Measurements from ENCODE around the gene LSM10.
A peak's percentile ranks its signal among the peaks of the same experiment; 100 is the strongest.

The LSM10 gene

DNA sequence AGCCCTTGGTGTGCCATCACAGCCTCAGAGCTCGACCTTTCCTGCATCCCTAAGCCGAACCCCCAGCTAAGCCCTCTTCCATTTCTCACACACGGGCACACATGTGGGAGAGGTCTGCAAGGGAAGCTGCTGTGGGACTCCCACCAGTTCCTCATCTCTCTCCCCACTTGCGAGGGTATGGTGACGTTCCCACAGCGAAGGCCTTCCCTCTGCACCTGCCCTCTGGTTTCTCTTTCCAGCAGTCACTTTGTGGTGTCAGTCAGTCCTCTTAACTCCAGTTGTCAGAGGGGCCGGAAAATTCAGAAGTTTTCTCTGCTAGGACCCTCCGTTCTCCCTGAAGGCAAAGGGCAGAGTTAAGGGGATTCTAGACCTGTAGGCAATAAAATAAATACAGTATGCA, 6.4 kb downstream of the LSM10 start:
- TF ChIP-seq, protein P1, sequence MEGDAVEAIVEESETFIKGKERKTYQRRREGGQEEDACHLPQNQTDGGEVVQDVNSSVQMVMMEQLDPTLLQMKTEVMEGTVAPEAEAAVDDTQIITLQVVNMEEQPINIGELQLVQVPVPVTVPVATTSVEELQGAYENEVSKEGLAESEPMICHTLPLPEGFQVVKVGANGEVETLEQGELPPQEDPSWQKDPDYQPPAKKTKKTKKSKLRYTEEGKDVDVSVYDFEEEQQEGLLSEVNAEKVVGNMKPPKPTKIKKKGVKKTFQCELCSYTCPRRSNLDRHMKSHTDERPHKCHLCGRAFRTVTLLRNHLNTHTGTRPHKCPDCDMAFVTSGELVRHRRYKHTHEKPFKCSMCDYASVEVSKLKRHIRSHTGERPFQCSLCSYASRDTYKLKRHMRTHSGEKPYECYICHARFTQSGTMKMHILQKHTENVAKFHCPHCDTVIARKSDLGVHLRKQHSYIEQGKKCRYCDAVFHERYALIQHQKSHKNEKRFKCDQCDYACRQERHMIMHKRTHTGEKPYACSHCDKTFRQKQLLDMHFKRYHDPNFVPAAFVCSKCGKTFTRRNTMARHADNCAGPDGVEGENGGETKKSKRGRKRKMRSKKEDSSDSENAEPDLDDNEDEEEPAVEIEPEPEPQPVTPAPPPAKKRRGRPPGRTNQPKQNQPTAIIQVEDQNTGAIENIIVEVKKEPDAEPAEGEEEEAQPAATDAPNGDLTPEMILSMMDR (conservative IDR thresholded peaks at IDR 0.05; ENCODE audit: low read depth, low read length) = no peak
- no peak for DNase-seq (ENCODE audit: low read depth)
- H3K4me3 ChIP-seq (ENCODE audit: low read depth, low read length) = no peak overlapping the region

DNA sequence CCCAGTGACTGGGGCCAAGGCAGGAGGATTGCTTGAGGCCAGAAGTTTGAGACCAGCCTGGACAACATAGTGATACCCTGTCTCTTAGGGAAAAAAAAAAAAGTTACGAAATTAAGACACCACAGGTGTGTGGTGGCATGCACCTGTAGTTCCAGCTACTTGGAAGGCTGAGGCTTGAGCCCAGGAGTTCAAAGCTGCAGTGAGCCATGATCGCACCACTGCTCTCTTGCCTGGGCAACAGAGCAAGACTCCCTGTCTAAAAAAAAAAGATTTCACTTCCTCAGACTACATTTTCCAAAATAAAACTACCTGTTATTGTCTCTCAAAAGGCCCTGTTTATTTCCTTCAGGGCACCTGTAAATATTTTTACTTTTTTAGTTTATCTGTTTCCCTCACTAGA, 7.3 kb downstream of the LSM10 start:
- DNase-seq (ENCODE audit: low read depth) = no peak
- TF ChIP-seq, protein P1 (conservative IDR thresholded peaks at IDR 0.05; ENCODE audit: low read depth, low read length) = no peak
- H3K4me3 ChIP-seq (ENCODE audit: low read depth, low read length) = no peak overlapping the region

DNA sequence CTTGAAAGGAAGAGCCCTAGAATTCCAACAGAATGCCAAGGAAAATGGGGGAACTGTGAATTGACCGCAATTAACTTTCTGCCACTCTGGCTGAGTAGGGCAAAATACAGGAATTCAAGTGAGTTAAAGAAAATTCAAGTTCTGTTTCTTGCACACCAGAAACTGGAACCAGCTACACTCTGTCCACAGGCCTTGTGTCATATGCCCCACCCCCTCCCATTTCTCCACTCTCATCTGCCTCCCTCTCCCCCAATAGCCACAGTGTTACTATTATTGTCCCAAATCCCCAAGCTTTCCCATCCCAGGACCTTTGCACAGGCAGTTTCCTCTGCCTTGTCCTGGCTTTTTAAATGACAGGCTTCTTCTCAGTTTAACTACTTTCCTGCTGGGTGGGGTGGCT, 7.7 kb downstream of the LSM10 start:
- no peak for DNase-seq (ENCODE audit: low read depth)
- no peak overlapping the region for H3K4me3 ChIP-seq (ENCODE audit: low read depth, low read length)
- TF ChIP-seq, protein P1 (conservative IDR thresholded peaks at IDR 0.05; ENCODE audit: low read depth, low read length) = no peak

DNA sequence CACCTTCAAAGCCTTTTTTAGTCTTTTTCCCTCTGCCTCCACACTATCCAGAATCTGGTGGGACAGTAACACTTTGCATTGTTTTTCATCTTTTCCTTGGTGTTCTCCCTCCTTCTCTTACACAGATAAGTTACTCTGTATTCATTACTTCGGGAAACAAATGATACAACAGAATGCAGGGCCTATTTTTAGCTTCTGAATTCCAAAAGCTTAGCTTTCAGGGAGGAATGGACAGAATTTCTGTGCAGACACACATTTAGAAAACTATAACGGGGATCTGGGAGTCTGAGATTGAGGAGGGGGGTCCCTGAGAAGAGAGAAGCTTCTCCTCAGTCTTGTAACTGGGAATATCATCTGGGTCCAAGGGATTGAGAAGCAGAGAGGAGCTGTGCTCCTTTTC, 8.4 kb downstream of the LSM10 start:
- DNase-seq (ENCODE audit: low read depth) = no peak
- H3K4me3 ChIP-seq (ENCODE audit: low read depth, low read length) = no peak overlapping the region
- TF ChIP-seq, protein P1 (conservative IDR thresholded peaks at IDR 0.05; ENCODE audit: low read depth, low read length) = no peak

DNA sequence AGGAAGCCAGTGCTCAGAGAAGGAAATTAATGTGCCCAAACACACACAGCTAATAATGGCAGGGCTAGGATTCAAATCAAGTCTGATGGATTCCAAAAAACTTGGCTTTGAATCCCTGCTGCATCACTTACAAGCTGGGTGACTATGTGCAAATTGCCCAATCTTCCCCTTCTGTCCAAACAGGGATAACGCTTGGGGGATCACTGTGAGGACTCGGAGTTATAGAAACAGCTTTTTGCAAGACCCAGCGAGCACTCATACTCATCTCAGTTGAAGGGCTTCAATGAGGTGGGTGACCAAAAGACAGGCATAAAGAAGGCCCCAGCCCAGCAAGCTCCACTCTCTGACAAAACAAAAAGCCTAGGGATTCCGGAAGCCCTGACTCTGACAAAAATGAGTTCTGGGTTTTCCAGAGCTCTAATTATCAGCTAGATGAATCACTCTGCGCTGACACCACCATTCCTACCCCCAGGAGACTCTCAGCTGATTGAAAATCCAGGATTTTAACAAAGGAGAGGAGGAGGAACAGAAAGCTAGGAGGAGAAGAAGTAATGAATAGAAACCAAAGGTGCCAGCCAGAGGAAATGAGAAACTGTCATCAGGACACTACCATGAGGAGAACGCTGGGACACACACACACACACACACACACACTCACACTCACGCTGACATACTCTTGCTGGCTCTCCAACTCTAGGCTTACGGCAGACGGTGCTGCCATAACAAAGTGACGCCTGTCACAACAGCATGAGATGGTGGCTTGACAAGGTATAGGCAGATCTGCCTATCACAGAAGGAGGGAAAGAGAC, 10.4 kb downstream of the LSM10 start:
- TF ChIP-seq, protein P1 (conservative IDR thresholded peaks at IDR 0.05; ENCODE audit: low read depth, low read length) = no peak
- peak; percentile 84 for DNase-seq (ENCODE audit: low read depth)
- peak overlapping the region; percentile 28 for H3K4me3 ChIP-seq (ENCODE audit: low read depth, low read length)

DNA sequence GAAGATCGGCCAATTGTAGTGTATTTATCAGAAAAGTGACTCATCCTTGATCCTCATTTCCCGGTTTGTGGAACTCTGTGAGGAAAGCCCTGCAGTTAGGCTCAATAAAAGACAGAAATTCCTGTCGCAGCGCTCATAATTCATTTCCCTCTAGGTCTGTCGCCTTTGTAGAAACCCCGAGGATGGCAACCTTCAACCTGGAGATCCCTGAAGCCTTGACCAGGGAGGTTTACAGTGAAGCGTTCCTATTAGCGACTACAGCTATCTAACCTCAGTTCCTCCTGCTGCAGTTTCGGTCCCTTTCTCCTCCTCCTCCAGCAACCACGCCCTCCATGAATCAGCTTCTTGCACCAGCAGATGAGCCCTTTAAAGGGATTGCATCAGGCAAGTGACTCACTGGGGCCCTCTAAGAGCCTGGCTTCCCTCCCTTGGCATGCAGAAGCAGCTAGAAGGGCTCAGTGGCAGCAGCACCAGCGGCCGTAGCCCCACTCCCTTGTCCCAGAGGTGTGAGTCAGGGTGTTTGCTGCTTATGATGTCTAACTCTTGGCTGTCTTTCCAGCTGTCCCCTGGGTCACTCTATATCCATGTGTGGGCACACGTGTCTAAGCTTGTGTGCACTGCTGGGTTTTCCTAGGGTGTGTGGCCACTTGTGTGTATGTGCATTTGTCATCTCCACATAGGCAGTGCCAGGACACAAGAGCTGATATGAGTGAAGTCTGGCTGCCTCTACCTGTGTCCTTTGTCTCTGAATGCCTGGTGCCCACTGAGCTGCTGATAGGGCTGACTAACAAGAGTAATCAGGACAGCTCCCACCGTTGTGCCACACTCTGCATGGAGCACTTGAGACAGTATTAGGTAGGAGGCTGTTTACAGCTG, 11.2 kb downstream of the LSM10 start:
- TF ChIP-seq, protein P1 (conservative IDR thresholded peaks at IDR 0.05; ENCODE audit: low read depth, low read length) = no peak
- peak overlapping the region; percentile 56 for H3K4me3 ChIP-seq (ENCODE audit: low read depth, low read length)
- DNase-seq (ENCODE audit: low read depth) = peak; percentile 100

Data from choroid plexus epithelial cell (primary cell).